Astrocyte of the spinal cord (primary cell): ENCODE results near the gene TANC2.

Source experiments
- DNase-seq: peaks from one replicate; pipeline ENCODE4 v3.0.0; 2011; ENCODE audit warnings: low read depth, low spot score
- H3K4me3 ChIP-seq: 2 replicates; pipeline ENCODE4 v1.5.1; 2011; ENCODE audit warnings: low read depth, mild to moderate bottlenecking, low read length, moderate library complexity
- in situ Hi-C: cut with HindIII; loops from 2 replicates; pipeline ENCODE4 v1.10.0; 2017; ENCODE audit warnings: low sequenced_read_pairs
- TF ChIP-seq, protein P1 (sequence below): IDR thresholded peaks from 2 replicates; pipeline ENCODE4 v1.5.1; 2012; ENCODE audit warnings: low read depth, mild to moderate bottlenecking, low read length, inconsistent platforms

TANC2 gene

DNA sequence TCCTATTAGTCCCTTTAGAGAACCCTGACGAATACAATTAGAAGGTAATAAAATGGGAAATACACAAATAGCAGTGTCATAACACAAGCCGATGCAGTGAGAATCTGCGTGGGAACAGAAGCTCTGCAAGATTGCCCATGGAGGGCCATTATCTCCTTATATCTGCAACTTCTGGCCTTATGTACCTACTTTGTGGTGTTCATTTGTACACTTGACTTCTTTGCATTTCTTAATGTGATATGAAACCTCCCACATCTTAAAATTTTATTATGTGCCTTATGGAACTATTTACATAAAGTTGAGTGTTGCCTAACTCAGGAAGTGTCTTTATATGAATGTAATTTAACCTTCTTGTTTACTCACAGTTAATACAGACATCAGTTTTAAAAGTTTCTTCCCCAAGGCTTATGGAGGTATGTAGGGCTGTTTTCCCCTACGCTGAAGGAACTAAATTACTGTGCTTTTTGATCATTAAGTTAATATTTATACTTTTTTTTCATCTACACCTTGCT is 10.1 kb upstream of the TANC2 start:
- in situ Hi-C loops, result no loop called here
- TF ChIP-seq, protein P1, sequence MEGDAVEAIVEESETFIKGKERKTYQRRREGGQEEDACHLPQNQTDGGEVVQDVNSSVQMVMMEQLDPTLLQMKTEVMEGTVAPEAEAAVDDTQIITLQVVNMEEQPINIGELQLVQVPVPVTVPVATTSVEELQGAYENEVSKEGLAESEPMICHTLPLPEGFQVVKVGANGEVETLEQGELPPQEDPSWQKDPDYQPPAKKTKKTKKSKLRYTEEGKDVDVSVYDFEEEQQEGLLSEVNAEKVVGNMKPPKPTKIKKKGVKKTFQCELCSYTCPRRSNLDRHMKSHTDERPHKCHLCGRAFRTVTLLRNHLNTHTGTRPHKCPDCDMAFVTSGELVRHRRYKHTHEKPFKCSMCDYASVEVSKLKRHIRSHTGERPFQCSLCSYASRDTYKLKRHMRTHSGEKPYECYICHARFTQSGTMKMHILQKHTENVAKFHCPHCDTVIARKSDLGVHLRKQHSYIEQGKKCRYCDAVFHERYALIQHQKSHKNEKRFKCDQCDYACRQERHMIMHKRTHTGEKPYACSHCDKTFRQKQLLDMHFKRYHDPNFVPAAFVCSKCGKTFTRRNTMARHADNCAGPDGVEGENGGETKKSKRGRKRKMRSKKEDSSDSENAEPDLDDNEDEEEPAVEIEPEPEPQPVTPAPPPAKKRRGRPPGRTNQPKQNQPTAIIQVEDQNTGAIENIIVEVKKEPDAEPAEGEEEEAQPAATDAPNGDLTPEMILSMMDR, result no peak
- no peak for DNase-seq
- H3K4me3 ChIP-seq, result no peak overlapping the region

GRCh38 chr17:62963296-62963695 is 2.7 kb upstream of the TANC2 start:
- DNase-seq, result peak; percentile 75
- H3K4me3 ChIP-seq, result no peak overlapping the region
- TF ChIP-seq, protein P1, result no peak
- in situ Hi-C loops, result no loop called here

DNA sequence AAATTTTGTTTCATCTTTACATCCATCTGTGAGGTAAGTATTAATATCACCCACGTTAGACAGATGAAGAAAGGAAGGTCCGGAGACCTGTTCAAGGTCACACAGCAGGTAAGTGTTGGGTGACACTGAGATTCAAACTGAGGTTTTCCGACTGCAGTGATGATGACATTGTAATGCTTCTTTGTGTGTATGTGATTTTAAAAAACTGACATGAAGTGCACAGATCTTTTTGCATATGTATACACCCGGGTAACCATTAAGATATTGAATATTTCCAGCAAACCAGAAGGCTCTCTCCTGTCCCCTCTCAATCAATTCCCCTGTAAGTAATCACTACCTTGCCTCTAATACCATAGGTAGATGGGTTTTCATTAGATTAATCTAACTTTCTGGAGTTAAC is 1.5 kb upstream of the TANC2 start:
- no peak overlapping the region for H3K4me3 ChIP-seq
- in situ Hi-C loops, result no loop called here
- TF ChIP-seq, protein P1, result no peak
- DNase-seq, result no peak

- no peak overlapping the region for H3K4me3 ChIP-seq
- TF ChIP-seq, protein P1, result no peak
- in situ Hi-C loops, result no loop called here
- no peak for DNase-seq
Measured at GRCh38 chr17:62965174-62965685, 805 bp upstream of the TANC2 start.

- DNase-seq, result no peak
Measured at GRCh38 chr17:62966426-62967204, 580 bp downstream of the TANC2 start.

GRCh38 chr17:62967205-62967529 is 1.1 kb downstream of the TANC2 start:
- in situ Hi-C loops, result no loop called here
- no peak for DNase-seq

More at GRCh38 chr17:62966426-62967204, 580 bp downstream of the TANC2 start:
- TF ChIP-seq, protein P1, result no peak
- H3K4me3 ChIP-seq, result peak overlapping the region; percentile 94
- in situ Hi-C loops, result no loop called here

More at GRCh38 chr17:62967205-62967529, 1.1 kb downstream of the TANC2 start:
- peak overlapping the region; percentile 94 for H3K4me3 ChIP-seq
- TF ChIP-seq, protein P1, result no peak
